Epithelial cell of proximal tubule (primary cell): ENCODE data around the gene ZNF804B. TPM values are rescaled to one million over a fixed set of nuclear protein-coding genes. Genes with fewer than 3 reads are reported as not detected.

Experiments
- DNase-seq: peaks from one replicate; pipeline ENCODE4 v3.0.0-alpha.2; 2011; ENCODE audit warnings: low read depth
- H3K4me3 ChIP-seq: 2 replicates; pipeline ENCODE4 v1.5.1; 2011; ENCODE audit warnings: low read depth, mild to moderate bottlenecking, low read length
- total RNA-seq: library from RNA; depleted of rRNA; stranded (reverse); fragments of >200 nt; gene quantifications from 2 replicates; pipeline ENCODE4 v1.2.3, GENCODE V29; 2015
- TF ChIP-seq, protein P1 (sequence below): conservative IDR thresholded peaks from 2 replicates; pipeline ENCODE4 v1.5.1; 2012; ENCODE audit warnings: low read depth, mild to moderate bottlenecking, low read length

ZNF804B gene
- total RNA-seq, 1 donor from 2014 or later: not detected

DNA sequence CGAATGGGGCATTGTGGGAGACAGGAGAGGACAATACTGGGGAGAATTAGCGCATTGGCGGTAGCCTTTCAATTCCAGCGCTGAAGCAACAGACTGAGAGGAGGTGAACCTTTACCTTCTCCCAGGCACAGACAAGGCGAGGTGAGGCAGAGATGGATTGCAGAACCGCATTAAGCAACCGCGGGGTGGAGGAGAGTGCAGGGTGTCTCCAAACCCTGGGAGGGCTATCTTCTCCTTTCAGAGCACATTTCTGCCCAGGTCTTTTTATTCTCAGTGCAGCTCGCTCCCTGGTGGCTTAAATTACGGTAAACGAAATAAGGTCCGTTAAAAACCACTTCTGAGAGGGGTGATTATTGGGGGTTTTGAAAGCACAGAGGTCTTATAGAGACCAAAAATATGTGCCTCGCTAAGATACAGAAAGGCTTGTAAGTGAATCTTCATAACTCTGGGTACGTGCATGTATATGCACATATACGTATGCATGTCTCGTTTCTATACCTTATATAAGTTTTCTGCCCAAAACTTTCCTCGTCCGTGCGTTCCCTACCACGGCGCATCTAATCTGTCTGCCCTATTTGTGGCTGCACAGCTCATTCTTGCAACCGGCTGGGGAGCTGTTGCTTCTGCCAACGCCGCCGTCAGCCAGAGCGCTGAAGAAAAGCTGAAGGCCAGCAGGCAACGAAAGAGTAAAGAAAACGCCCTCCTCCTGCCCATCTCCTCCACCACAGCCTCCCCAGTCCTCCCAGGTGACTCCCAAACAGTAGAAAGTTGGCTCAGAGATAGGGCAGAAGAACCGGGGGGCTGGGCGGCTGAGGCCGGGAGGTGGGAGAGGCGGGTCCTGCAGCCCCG lies 895 bp upstream of the ZNF804B start:
- DNase-seq: no peak
- TF ChIP-seq, protein P1, sequence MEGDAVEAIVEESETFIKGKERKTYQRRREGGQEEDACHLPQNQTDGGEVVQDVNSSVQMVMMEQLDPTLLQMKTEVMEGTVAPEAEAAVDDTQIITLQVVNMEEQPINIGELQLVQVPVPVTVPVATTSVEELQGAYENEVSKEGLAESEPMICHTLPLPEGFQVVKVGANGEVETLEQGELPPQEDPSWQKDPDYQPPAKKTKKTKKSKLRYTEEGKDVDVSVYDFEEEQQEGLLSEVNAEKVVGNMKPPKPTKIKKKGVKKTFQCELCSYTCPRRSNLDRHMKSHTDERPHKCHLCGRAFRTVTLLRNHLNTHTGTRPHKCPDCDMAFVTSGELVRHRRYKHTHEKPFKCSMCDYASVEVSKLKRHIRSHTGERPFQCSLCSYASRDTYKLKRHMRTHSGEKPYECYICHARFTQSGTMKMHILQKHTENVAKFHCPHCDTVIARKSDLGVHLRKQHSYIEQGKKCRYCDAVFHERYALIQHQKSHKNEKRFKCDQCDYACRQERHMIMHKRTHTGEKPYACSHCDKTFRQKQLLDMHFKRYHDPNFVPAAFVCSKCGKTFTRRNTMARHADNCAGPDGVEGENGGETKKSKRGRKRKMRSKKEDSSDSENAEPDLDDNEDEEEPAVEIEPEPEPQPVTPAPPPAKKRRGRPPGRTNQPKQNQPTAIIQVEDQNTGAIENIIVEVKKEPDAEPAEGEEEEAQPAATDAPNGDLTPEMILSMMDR: no peak
- H3K4me3 ChIP-seq: peak overlapping the region; percentile 43

DNA sequence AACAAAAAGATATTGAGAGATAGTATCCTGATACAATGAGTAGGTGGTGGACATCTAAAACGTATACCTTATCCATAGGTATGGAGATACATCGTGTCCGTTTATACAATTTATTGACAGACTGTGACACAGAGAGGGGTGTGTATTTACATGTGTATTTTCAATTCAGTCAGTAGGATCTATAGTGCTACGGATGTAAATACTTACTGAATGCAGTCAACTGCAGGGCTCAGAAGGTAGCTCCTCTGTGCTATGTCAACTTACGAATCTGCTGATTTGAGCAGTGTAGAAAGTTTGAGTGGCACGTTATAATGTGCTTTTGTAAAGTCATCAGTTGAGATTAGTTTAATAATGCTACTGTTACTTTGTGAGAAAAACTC lies 626 bp downstream of the ZNF804B start:
- H3K4me3 ChIP-seq: no peak overlapping the region
- TF ChIP-seq, protein P1: no peak
- no peak for DNase-seq

DNA sequence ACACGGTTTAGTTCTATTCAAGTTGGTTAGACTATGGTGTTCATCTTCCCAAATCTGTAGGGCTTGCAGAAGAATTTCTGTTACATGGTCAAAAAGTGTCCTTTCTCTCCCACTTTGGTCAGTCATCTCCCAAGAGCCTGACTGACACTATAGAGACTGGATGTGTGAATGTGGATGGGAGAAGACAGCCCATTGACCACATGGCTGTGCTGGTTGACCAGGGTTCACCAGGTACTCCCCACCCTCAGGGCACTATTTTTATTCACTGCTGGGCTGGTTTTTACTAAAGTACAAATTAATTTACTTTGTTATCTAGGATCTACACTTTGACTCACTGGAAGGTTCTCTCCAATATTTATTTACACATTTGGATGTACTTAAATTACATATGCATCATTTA lies 2.3 kb downstream of the ZNF804B start:
- DNase-seq: no peak
- H3K4me3 ChIP-seq: no peak overlapping the region
- TF ChIP-seq, protein P1: no peak

DNA sequence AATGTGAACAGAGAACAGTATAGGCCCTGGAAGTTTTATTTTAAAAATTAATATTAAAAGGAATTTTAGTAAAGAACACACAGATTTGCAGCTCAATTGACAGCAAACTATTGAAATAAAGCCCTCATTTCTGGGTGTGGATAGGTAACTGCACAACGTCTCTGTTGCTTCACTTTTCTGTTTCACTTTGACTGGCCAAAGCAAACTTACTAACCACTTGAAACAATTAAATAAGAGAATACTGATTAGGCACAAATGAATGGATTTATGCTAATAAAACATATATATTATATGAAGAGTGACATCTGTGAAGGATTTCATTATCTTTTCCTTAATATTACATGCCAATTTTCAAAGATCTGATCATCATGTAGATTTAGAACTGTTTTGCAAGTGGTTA lies 11.9 kb downstream of the ZNF804B start:
- no peak for DNase-seq

DNA sequence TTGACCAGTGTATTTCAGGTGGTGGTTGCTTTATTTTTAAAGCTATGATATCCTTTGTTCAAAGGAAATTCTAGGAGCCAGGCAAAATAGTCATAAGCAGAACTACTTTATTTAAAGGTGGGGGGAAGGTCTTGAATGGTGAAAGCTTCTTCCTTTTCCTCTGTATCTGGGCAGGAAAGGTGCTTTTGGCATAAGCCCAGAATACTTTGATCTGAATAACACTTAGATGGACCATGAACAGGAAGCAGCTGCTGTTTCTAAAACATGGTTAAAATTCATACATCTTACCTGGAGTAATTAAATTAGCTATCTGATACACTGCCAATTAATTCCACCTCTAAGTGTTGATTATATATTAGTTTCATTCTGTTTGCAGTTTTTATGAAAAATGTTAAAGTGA lies 13.3 kb downstream of the ZNF804B start:
- no peak overlapping the region for H3K4me3 ChIP-seq
- no peak for DNase-seq
- TF ChIP-seq, protein P1: no peak

More for the DNA sequence above, 11.9 kb downstream of the ZNF804B start:
- TF ChIP-seq, protein P1: no peak
- H3K4me3 ChIP-seq: no peak overlapping the region

DNA sequence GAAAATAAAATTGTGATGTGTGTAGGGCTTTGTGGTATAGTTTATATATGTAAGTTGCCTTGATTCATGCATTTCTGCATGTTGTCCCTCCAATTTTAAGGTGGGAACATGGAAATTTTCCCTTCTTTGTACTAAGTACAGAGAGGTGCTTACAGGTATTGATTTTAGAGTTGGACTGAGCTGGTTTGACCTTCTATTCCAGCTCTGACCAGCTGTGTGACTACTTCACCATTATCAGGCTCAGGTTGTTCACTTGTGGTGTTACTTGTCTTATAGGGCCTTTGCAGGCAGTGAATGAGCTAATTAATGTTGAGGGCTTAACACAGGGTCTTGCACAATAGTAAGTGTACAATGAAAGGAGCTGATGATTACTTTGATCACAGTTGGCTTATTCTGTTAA lies 16.3 kb downstream of the ZNF804B start:
- H3K4me3 ChIP-seq: no peak overlapping the region
- no peak for DNase-seq
- TF ChIP-seq, protein P1: no peak

DNA sequence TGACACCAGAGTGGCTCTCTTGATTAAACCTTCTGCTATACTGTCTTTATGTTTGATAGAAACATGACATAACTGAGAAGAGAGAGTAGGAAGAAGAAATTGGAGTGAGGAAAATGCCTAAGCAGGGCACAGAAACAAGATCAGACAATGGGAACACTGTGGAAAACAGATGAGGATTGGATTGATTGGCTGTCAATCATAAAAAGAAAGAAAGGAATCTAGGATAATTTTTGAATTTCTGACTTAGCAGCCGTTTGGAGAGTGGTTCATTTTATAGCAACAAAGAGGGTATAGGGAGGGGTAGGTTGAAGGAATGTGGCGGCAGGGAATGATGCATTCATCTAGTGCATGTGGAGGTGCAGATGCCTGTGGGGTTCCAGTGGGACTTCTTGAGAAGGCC lies 28.3 kb downstream of the ZNF804B start:
- no peak for DNase-seq
- TF ChIP-seq, protein P1: no peak

More for the DNA sequence above, 28.3 kb downstream of the ZNF804B start:
- H3K4me3 ChIP-seq: no peak overlapping the region
